Measurements from ENCODE around the gene GUCD1. TPM values are rescaled to one million over a fixed set of nuclear protein-coding genes. Genes with fewer than 3 reads are reported as not detected.

The GUCD1 gene
- total RNA-seq, 1 experiment from 2014 or later: 87.4 TPM

GRCh38 chr22:24564376-24565058 lies 9.6 kb upstream of the GUCD1 start:
- Histone ChIP-seq H4K91ac (ENCODE audit: insufficient read length, low read depth, low read length) (no peak overlapping the region), H3K79me1 (ENCODE audit: insufficient read depth, low read depth, low read length, poor library complexity, severe bottlenecking) (peaks cover 5% of the 10 kb centered on the region), H3K23me2 (ENCODE audit: insufficient read length, low read depth, low read length, poor library complexity, severe bottlenecking) (no peaks in the 10 kb centered on the region), H2BK20ac (ENCODE audit: low read depth, low read length, poor library complexity, severe bottlenecking) (no peak overlapping the region), H2AK5ac (ENCODE audit: insufficient read length, low read length) (no peak overlapping the region), H4K20me1 (ENCODE audit: control insufficient read depth, insufficient read depth, insufficient read length) (no peaks in the 10 kb centered on the region), H2BK5ac (ENCODE audit: insufficient read length, low read length) (no peak overlapping the region), H3K79me2 (ENCODE audit: insufficient read depth, low read length) (peaks cover 45% of the 10 kb centered on the region), H2BK12ac (ENCODE audit: insufficient read length, low read depth, low read length) (no peak overlapping the region), H3K14ac (ENCODE audit: insufficient read depth, low read length) (no peak overlapping the region), H3K9me3 (ENCODE audit: control insufficient read depth, low read depth, low read length) (no peaks in the 10 kb centered on the region), H3K27me3 (ENCODE audit: insufficient read depth, low read length) (no peaks in the 10 kb centered on the region), H3T11ph (ENCODE audit: low read length) (no peak overlapping the region), H3K4me2 (ENCODE audit: insufficient read depth, insufficient read length, low read length) (no peak overlapping the region), H3K56ac (ENCODE audit: insufficient read length, low read depth, low read length) (no peak overlapping the region), H3K18ac (ENCODE audit: insufficient read length, low read depth, low read length) (no peak overlapping the region), H2BK15ac (ENCODE audit: low read depth, low read length) (no peak overlapping the region), H3K27ac (ENCODE audit: insufficient read length, low read depth, low read length) (no peak overlapping the region), H3K4ac (ENCODE audit: low read depth, low read length) (no peak overlapping the region), H2BK120ac (ENCODE audit: low read depth, low read length, poor library complexity, severe bottlenecking) (no peak overlapping the region), H3K4me1 (ENCODE audit: insufficient read depth, low read length) (no peaks in the 10 kb centered on the region), H4K5ac (ENCODE audit: insufficient read length, low read depth, low read length) (no peak overlapping the region), H3K23ac (ENCODE audit: insufficient read length, low read depth, low read length) (no peak overlapping the region), H3K9ac (ENCODE audit: extremely low read depth, insufficient read length, low read length) (peak overlapping the region; percentile 17), H2AFZ (ENCODE audit: low read length) (no peak overlapping the region), H4K8ac (replicated peaks; ENCODE audit: insufficient read length, low read depth, low read length) (no peak overlapping the region)
- Mint-ChIP-seq H3K27ac (0 out of 7 replicates have a peak overlapping the region, but pooled peaks of 1 of the 3 experiments have one; percentile 8), H3K4me1 (no peaks in the 10 kb centered on the region), H3K27me3 (ENCODE audit: low read depth) (no peaks in the 10 kb centered on the region), H3K9me3 (no peaks in the 10 kb centered on the region), H3K36me3 (ENCODE audit: insufficient read depth in 1 of 3, low read depth in 3 of 3) (peaks cover 29 to 65% (median 52%) of the 10 kb centered on the region in 3 experiments), H3K4me3 (no peak overlapping the region)
- no peak for TF ChIP-seq CTCF (conservative IDR thresholded peaks at IDR 0.05)
- WGBS (ENCODE audit: extremely low coverage, insufficient read length, low lambda C conversion rate): no CpG with 5 or more reads among the region's 2 CpGs
- DNase-seq: no peak
